ENCODE measurements around the gene RILP. TPM values are rescaled to one million over a fixed set of nuclear protein-coding genes. Genes with fewer than 3 reads are reported as not detected.

RILP gene, protein sequence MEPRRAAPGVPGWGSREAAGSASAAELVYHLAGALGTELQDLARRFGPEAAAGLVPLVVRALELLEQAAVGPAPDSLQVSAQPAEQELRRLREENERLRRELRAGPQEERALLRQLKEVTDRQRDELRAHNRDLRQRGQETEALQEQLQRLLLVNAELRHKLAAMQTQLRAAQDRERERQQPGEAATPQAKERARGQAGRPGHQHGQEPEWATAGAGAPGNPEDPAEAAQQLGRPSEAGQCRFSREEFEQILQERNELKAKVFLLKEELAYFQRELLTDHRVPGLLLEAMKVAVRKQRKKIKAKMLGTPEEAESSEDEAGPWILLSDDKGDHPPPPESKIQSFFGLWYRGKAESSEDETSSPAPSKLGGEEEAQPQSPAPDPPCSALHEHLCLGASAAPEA
- total RNA-seq: 4.0 and 6.1 TPM in 2 replicates

DNA sequence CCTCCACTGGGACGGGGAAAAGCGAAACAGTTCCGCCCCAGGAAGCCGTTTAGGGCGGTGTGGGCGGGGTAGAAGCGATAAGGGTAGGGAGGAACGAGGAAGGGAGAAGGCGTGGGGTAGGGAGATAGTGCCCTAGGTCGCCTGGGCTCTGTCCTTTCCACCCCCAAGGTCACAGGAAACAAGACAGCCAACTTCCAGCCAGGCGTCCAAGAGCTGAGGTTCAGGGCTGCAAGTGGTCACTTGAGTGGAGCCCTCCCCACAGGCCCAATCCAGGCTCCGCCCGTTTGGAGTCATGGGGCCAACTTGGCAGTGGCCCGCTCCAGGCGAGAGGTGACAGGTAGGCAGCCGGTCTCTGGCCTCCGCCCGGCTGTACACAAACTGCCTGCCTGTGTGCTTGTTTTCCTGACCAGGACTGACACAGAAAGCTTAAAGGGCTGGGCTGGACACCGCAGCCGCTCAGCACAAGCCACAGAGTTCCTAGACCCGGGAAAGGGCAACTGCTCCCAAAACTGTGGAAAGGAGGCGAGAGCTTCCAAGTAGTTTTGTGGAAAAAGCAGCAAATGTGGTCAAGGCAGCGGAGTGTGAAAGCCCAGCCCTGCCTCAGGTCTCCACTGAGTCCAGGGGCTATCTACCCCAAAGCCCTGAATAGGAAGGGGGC, at the start of gene RILP:
Gene RILP, minus strand, starts transcription at position 23 of the 658 bp plus-strand sequence. CDS start 62 bp downstream, outside the sequence.

DNA sequence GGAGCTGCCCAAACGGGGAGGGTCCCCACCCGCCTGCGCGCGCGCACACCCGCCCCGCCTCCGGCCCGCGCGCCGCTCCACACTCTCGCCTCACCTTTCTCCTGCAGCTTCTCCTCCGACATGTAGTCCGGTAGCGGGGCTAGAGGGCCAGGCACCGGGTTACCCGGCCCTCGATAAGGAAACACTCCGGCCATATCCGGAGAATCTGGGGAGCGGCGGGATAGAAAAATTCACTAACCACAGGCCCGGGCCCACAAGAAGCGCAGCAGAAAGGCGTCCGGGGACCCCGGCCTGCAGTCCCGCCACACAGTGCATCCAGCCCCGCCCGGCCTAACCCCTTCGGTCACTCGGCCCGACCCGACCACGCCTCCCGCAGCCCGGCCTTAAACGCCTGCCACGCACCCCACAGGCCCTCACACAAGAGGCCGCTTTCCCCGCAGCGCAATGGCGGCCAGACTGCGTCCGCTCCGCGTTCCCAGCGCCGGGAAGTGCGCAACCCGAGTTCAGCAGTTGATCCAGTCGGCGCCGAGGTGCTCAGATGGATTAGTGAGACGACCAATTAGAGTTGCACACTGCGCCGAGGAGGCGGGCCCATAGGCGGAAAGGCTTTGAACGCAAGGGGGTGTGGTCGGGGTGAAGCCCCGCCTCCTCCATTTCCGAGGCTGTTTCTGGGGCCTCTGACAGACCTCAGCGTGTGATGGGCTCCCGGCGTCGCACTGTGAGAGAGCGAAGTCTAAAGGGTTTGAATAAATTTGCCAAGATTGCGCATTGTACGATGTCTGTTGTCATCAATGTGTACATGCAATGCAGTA, 34.9 kb upstream of the RILP start, which contains the start of gene PRPF8:
Gene PRPF8, minus strand, starts transcription at position 490 of the 812 bp plus-strand sequence. Its CDS starts 296 bp downstream, at position 194.

DNA sequence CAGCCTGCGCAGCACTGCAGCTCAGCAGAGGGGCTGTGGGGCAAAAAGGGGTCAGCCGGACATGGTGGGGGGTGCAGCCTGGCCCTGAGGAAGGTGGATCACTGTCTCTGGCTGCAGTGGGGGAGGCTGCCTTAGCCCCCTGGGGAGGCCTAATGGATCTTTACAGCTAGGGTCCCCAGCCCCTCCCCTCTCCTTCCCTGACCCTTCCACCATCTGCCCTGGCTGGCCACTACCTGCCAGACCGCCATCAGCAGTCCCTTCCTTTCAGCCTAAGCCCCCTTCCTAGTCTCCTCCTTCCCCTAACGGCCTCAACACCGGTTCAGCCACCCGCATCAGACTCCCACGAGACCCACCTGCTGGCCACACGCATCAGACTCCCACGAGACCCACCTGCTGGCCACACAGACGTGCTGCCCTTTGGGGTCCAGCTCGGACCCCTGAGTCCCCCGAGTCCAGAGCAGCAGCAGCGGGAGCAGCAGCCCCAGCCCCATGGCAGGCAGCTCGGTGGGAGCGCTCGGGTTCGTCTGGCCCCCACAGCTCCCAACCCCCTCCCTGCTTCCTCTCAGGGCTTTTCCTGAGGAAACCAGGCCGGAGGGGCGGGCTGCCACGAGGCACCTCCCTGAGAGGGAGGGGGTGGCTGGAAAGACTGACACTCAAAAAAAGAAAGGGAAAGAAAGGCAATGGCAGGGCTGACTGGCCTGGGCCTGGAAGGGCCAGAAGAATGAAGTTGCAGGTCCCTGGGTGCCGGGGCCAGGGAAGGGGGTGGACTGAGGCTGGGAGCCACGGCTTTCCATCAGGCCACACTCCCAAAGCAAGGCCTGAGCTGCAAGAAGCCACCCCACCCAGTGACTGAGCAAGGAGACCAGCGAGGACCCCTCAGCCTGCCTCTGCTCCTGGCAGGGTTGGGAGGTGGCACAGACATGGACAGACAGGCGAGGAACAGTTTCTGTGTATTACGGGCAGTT, 4.2 kb downstream of the RILP start, which contains the start of gene SCARF1:
Gene SCARF1, minus strand, starts transcription at position 526 of the 965 bp plus-strand sequence. Its CDS starts 35 bp downstream, at position 491.

DNA sequence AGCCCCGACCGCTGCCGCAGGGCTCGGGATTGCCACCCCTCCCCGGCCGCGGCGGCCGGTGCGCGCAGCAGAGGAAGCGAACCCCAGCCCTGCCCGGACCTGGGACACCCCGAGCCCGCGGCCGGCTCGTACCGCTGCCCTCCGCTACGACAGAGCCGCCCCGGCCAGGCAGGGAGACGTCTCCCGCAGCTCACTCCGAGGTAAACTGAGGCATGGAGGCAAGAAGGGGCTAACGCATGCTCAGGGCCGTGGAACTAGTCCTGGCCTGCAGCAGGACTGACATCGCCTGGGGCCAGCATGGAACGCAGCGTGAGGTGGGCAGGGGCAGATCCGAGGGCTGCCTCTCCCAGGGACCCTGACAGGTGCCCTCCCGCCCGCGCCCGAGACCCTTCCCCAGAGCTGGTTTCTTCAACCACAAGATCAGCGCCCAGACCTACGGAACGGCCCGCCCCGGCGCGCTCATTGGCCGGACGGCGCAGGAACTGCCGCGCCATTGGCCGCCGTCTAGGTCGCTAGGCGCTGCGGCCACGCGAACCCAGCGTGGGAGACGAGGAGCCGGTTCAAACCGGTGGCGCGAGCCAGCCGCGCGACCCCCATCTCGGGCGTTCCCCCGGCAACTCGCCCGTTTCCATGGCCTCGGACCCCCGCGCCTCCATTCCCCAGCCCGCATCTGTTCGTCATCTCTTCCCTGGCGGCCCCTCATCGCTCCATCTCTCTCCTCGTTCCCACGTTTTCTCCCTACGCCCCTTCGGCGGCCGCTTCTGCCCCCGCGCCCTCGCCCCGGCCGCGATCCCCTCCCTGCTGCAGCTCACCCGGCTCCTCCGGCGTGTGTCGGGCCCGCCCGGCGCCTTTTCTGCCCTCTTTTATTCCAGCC, 21.4 kb downstream of the RILP start, which contains the start of gene SLC43A2:
Gene SLC43A2, minus strand, starts transcription at position 853 of the 874 bp plus-strand sequence. CDS start 960 bp downstream, outside the sequence.

Small RNA genes lying within 50 kb of the gene (small RNA-seq; reads per million reads assigned to genes)
- not detected for gene RN7SL105P

Other genes with a start within 250 kb of the RILP start
- 476 and 489 TPM in 2 replicates for gene YWHAE, start 249.6 kb downstream of the RILP start, total RNA-seq
- 84.1 and 97.6 TPM in 2 replicates for gene CRK, start 193.6 kb downstream of the RILP start, total RNA-seq
- 107 and 128 TPM in 2 replicates for gene MYO1C, start 157.2 kb downstream of the RILP start, total RNA-seq
- 15.6 and 22.0 TPM in 2 replicates for gene INPP5K, start 133.3 kb downstream of the RILP start, total RNA-seq
- gene PITPNA, start 87.1 kb downstream of the RILP start, total RNA-seq: 16.2 and 18.7 TPM in 2 replicates
- gene SLC43A2, start 21.0 kb downstream of the RILP start, total RNA-seq: 2.2 and 3.3 TPM in 2 replicates
- gene SCARF1, start 4.1 kb downstream of the RILP start, total RNA-seq: 0.20 TPM in 1 of 2 replicates, not detected in the other
- 131 and 150 TPM in 2 replicates for gene PRPF8, start 35.0 kb upstream of the RILP start, total RNA-seq
- gene TLCD2, start 60.5 kb upstream of the RILP start, total RNA-seq: 0.98 and 1.5 TPM in 2 replicates
- 46.9 and 47.4 TPM in 2 replicates for gene WDR81, start 74.8 kb upstream of the RILP start, total RNA-seq
- under 0.01 TPM in 1 of 2 replicates, not detected in the other for gene SERPINF2, start 93.0 kb upstream of the RILP start, total RNA-seq
- 72.1 and 268 TPM in 2 replicates for gene SERPINF1, start 112.2 kb upstream of the RILP start, total RNA-seq
- gene SMYD4, start 180.0 kb upstream of the RILP start, total RNA-seq: 9.2 and 13.1 TPM in 2 replicates
- gene RPA1, start 180.1 kb upstream of the RILP start, total RNA-seq: 19.0 and 20.6 TPM in 2 replicates

Data from subcutaneous preadipocyte (primary cell).